GM18499 (cell line): ENCODE measurements around the gene C2CD3.
A peak's percentile ranks its signal among the peaks of the same experiment; 100 is the strongest.
"Not testable (repeated sequence)": the region's sequence is repeated elsewhere in the genome, so short reads cannot be mapped to it uniquely, and the experiment has no call there.

Experiments used
- ATAC-seq: cut with Tn5 transposase; IDR thresholded peaks from one replicate; pipeline ENCODE4 v1.9.1; 2021; ENCODE audit warnings: moderate number of reproducible peaks; ENCODE audit not compliant: insufficient read depth, unreplicated experiment

Gene C2CD3

DNA sequence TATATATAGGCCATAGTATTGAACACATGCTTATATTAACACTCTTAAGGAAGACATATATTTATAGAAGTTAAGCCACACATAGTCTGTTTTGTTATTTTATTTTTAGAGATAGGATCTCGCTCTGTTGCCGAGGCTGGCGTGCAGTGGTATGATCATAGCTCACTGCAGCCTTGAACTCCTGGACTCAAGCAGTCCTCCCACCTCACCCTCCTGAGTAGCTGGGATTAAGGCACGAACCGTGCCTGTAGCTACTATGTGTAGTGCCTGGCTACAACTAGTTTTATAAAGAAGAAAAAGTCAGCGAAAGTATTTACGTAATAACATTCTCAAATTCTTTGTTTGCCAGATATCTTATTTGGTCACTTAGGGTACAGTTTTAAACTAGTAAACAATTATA lies 182.6 kb downstream of the C2CD3 start:
- no peak for ATAC-seq

- not testable (repeated sequence) for ATAC-seq
Measured at GRCh38 chr11:73985661-73986060, 185.1 kb downstream of the C2CD3 start.

GRCh38 chr11:73983741-73984538 lies 186.9 kb downstream of the C2CD3 start:
- no peak for ATAC-seq

GRCh38 chr11:73982990-73983740 lies 187.6 kb downstream of the C2CD3 start:
- ATAC-seq: peak; percentile 39

GRCh38 chr11:73982595-73982989 lies 188.2 kb downstream of the C2CD3 start, which contains the start of gene UCP2:
Gene UCP2, minus strand, starts transcription at chr11:73982843. Its CDS starts 4,465 bp downstream, at chr11:73978378.
- ATAC-seq: peak; percentile 14

GRCh38 chr11:73981051-73981805 lies 189.6 kb downstream of the C2CD3 start:
- ATAC-seq: no peak

- ATAC-seq: peak; percentile 36
Measured at GRCh38 chr11:73980001-73980961, 190.5 kb downstream of the C2CD3 start.

DNA sequence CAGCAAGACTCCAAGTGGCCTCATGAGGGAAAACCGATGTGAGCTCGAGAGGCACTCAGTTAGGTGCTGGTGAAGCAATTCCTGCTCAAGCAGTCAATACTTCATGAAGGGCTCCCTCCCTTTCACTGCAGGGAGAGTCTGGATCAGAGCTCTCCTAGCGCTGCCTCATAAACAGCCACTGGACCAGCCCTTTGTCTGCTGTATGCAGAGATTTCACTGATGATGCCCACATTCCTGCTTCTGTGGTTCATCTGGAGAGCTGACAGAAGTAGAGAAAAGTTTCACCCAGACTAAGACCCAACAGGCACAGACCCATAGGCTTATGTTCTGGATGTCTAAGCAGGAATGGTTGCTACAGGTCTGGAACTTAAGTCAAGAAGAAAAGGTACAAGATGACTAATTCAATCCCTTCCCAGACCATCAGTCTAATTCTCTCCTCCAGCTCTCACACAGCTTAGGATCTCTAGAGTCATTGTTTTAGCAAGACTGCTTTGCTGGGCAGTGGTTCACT lies 192.2 kb downstream of the C2CD3 start:
- no peak for ATAC-seq

GRCh38 chr11:73977856-73978519 lies 192.8 kb downstream of the C2CD3 start:
- no peak for ATAC-seq

- ATAC-seq: no peak
Measured at GRCh38 chr11:73976451-73977151, 194.2 kb downstream of the C2CD3 start.

GRCh38 chr11:73975479-73975757 lies 195.4 kb downstream of the C2CD3 start:
- ATAC-seq: no peak

DNA sequence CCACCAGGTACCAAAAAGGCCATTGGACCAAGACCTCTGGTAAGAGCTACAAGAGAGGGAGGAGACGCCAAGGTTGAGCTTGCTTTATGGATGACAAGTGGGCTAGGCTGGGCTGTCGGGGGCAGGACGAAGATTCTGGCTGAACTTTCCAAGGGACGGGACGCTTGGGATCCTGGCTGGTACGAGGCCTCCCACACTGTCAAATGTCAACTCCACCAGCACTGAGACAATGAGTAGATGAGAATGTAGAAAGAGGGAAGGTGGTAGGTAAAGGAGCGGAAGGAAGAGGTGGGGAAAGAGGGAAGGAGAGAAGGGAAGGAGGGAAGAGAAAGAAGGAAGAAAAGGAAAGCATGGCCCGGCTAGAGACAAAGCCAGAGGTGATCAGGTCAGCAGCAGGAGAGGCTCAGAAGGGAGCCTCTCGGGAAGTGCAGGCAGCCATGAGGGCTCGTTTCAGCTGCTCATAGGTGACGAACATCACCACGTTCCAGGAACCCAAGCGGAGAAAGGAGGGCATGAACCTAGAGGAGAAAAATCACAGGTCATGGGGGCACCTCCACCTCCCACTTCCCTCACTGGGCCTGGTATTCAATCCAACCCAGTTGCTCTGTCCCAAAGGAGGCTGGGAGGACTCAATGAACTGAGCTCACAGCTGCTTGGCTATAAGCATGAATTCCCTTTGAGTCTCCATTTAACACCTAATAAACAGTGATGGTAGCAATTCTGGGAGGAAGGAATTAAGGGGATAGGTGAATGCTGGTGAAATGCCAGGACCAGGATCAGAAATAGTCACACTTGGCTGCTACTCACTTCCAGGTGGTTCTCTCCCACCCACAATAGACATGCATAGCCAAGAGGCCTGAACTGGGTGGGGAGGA lies 196.0 kb downstream of the C2CD3 start:
- no peak for ATAC-seq

DNA sequence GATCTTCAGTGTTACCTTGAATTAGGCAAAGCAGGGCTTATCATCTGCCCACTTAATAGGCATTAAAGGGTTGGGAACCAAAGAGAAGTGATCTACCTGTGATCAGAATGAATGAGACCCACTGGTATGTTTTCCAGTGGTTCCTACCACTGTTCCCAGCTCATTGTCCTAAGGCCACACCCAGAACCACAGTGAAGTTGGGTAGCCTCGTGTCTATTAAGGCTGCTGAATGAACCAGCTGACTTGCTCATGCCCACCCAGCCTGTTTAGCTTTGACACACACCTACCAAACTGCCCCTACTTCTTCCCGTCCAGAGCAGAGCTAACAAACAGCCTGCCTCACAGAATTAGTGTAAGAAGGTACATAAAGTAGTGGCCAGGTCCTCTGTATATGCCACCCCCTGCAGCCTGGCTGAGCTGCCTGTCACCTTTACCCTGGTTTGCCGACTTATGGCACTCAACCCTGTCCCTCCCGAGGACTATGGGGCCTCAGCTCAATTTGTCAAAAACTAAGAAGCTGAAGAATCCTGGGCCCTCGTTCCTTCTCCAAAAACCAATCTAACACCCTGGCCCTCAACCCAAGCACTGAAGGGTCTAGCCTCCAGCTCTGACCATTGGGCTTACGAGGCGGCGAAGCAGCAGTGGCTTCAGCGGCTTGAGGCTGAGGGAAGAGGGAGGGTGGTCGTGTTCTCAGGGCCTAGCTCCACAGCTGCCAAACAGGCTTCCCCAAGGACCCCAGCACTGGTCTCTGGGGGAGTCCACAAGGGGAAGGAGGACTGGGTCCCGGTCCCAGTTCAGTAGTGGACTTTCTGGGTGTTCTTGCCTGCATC lies 198.0 kb downstream of the C2CD3 start:
- no peak for ATAC-seq

GRCh38 chr11:73972187-73972586 lies 198.6 kb downstream of the C2CD3 start:
- ATAC-seq: no peak

DNA sequence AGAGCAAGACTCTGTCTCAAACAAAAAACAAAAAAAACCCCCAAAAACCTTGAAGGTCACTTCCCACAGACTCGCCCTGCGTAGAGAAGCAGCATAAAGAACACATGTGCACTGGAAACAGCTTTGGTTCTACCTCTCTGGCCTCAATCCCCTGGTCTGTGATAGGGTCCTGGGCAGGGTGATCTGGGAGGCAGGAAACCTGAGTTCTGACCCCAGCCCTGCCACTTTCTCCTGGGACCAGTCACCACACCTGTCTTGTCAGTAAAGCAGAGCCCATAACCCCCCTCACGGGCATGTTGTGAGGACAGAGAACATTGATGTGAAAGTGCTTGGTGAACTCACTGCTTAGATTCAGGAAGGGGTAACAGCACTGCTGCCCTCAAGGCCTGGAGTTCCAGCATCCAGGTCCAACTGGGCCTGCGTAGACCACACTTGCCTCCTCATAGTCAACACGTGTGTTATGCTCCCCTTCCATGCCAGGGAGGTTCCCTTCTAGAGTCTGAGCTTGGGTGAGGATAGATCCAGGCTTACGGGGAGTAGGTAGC lies 199.6 kb downstream of the C2CD3 start:
- no peak for ATAC-seq

DNA sequence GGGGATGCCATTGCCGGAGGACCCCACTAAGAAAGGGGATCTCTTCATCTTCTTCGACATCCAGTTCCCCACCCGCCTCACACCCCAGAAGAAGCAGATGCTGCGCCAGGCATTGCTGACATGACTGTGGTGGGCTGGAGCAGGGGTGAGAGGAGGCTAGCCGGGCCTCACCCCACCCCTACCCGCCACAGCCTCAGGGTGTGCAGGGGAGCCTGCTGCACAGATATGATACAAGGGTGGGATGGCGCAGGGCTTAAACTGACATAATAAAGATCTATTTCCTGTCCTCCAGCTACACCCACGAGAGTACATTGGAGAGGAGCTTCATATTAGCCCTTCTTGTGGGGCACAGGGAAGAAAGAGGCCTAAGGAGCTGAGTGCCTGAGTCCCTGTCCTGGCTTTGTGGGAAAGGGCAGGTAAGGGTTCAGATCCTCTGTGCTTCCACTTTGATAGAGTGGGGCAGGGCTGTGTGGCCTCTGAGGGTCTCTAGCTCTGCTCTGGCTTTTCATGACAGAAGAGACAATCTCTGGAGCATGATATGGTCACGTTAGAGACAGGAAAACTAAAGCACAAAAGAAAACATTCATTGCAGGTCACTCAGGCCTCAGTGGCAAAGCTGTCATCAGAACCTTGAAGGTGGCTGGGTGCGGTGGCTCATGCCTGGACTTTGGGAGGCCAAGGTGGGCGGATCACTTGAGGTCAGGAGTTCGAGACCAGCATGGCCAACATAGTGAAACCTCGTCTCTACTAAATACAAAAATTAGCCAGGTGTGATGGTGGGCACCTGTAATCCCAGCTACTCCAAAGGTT lies 200.6 kb downstream of the C2CD3 start:
- ATAC-seq: no peak
